HEK293T (cell line): Measurements from ENCODE around the gene PLEKHA7.

Source experiments
- CTCF ChIA-PET: fragments of 350-600 bp; formaldehyde crosslinking; extraction: SDS; loops from one replicate; lab custom pipeline; 2021; ENCODE audit warnings: antibody characterized with exemption, inconsistent platforms; lab: Yijun Ruan, JAX
- POLR2A ChIA-PET: fragments of 350-600 bp; formaldehyde crosslinking; extraction: SDS; loops from one replicate; lab custom pipeline; 2020; ENCODE audit warnings: antibody characterized with exemption, inconsistent platforms; lab: Yijun Ruan, JAX
- DNase-seq: peaks from one replicate; pipeline ENCODE4 v3.0.0; 2012; ENCODE audit warnings: mixed read lengths; ENCODE audit errors: extremely low spot score
- ARNT ChIP-seq: fragments of 450-650 bp; IDR thresholded peaks from 2 replicates; pipeline ENCODE4 v1.6.1; 2017; ENCODE audit warnings: mild to moderate bottlenecking
- BHLHE40 ChIP-seq: fragments of 450-650 bp; IDR thresholded peaks from 2 replicates; pipeline ENCODE4 v1.6.1; 2016; ENCODE audit warnings: mild to moderate bottlenecking, moderate library complexity, borderline replicate concordance
- CTBP1 ChIP-seq: fragments of 450-650 bp; IDR thresholded peaks from 2 replicates; pipeline ENCODE4 v1.6.1; 2016; ENCODE audit warnings: borderline replicate concordance
- ELF4 ChIP-seq: fragments of 450-650 bp; IDR thresholded peaks from 2 replicates; pipeline ENCODE4 v1.6.1; 2017; ENCODE audit warnings: antibody characterized with exemption
- FOXA1 ChIP-seq: fragments of 450-650 bp; IDR thresholded peaks from 2 replicates; pipeline ENCODE4 v1.6.1; 2016; ENCODE audit warnings: mild to moderate bottlenecking
- FOXK2 ChIP-seq: fragments of 450-650 bp; IDR thresholded peaks from 2 replicates; pipeline ENCODE4 v1.6.1; 2016; ENCODE audit warnings: mild to moderate bottlenecking
- FOXM1 ChIP-seq: fragments of 450-650 bp; IDR thresholded peaks from 2 replicates; pipeline ENCODE4 v1.6.1; 2017; ENCODE audit warnings: mild to moderate bottlenecking, borderline replicate concordance
- HDGF ChIP-seq: fragments of 450-650 bp; IDR thresholded peaks from 2 replicates; pipeline ENCODE4 v1.6.1; 2017; ENCODE audit warnings: antibody characterized with exemption, borderline replicate concordance
- L3MBTL2 ChIP-seq: fragments of 450-650 bp; conservative IDR thresholded peaks from 2 replicates; pipeline ENCODE4 v1.6.1; 2016; ENCODE audit warnings: mild to moderate bottlenecking
- LEF1 ChIP-seq: fragments of 450-650 bp; IDR thresholded peaks from 2 replicates; pipeline ENCODE4 v1.6.1; 2017; ENCODE audit warnings: mild to moderate bottlenecking, borderline replicate concordance
- NFRKB ChIP-seq: fragments of 450-650 bp; IDR thresholded peaks from 2 replicates; pipeline ENCODE4 v1.6.1; 2016; ENCODE audit warnings: mild to moderate bottlenecking, moderate library complexity
- PKNOX1 ChIP-seq: fragments of 450-650 bp; IDR thresholded peaks from 2 replicates; pipeline ENCODE4 v1.6.1; 2016
- SP1 ChIP-seq: fragments of 450-650 bp; IDR thresholded peaks from 2 replicates; pipeline ENCODE4 v1.6.1; 2017
- SUZ12 ChIP-seq: fragments of 450-650 bp; IDR thresholded peaks from 2 replicates; pipeline ENCODE4 v1.6.1; 2016; ENCODE audit warnings: mild to moderate bottlenecking
- TARDBP ChIP-seq: fragments of 450-650 bp; IDR thresholded peaks from 2 replicates; pipeline ENCODE4 v1.6.1; 2016
- ZNF384 ChIP-seq: fragments of 450-650 bp; IDR thresholded peaks from 2 replicates; pipeline ENCODE4 v1.6.1; 2016

The PLEKHA7 gene

GRCh38 chr11:16759857-16760508, 254.2 kb downstream of the PLEKHA7 start:
- no peak for DNase-seq
- ChIA-PET POLR2A (no interaction called here), CTCF (no interaction called here)
- no peak for TF ChIP-seq BHLHE40
- no peak for TF ChIP-seq CTBP1
- no peak for TF ChIP-seq ZNF384
- no peak for TF ChIP-seq FOXK2
- TF ChIP-seq ARNT = no peak
- TF ChIP-seq ELF4 = no peak
- TF ChIP-seq PKNOX1 = no peak
- no peak for TF ChIP-seq FOXA1
- no peak for TF ChIP-seq FOXM1
- no peak for TF ChIP-seq SP1
- TF ChIP-seq LEF1 = no peak
- no peak for TF ChIP-seq NFRKB
- TF ChIP-seq L3MBTL2 = no peak
- TF ChIP-seq TARDBP = no peak

GRCh38 chr11:16758382-16759024, 255.7 kb downstream of the PLEKHA7 start:
- DNase-seq = no peak
- CTCF ChIA-PET = interaction anchor here (0.5 kb wide), 1 partner anchor 510 kb away, joined by 3 read pairs; no protein-coding TSS in a partner anchor
- TF ChIP-seq ARNT (no peak), BHLHE40 (no peak), CTBP1 (no peak), SUZ12 (no peak), NFRKB (no peak), HDGF (no peak), ZNF384 (no peak), FOXK2 (no peak), FOXM1 (no peak), SP1 (no peak), TARDBP (no peak), FOXA1 (no peak), PKNOX1 (no peak), LEF1 (no peak)
- POLR2A ChIA-PET = no interaction called here

- ChIA-PET POLR2A (interaction anchor here (1.1 kb wide), 1 partner anchor 12 kb away, joined by 4 read pairs; the partner anchor contains the start of gene C11orf58), CTCF (no interaction called here)
- TF ChIP-seq PKNOX1 (no peak), LEF1 (no peak), SP1 (no peak), FOXK2 (no peak), HDGF (no peak)
- no peak for DNase-seq
Measured at GRCh38 chr11:16750417-16750816, 263.8 kb downstream of the PLEKHA7 start.

GRCh38 chr11:16749666-16750065, 264.5 kb downstream of the PLEKHA7 start:
- CTCF ChIA-PET = no interaction called here
- no peak for DNase-seq
- POLR2A ChIA-PET = interaction anchor here (1.1 kb wide), 1 partner anchor 11 kb away, joined by 4 read pairs; the partner anchor contains the start of gene C11orf58
- TF ChIP-seq TARDBP = no peak
- TF ChIP-seq FOXA1 = no peak
- TF ChIP-seq BHLHE40 = no peak
- TF ChIP-seq PKNOX1 = no peak
- TF ChIP-seq FOXM1 = no peak
- no peak for TF ChIP-seq FOXK2
- TF ChIP-seq SUZ12 = no peak
- TF ChIP-seq SP1 = no peak
- TF ChIP-seq NFRKB = no peak
- TF ChIP-seq HDGF = no peak
- no peak for TF ChIP-seq ARNT
- TF ChIP-seq L3MBTL2 = no peak
- TF ChIP-seq ELF4 = no peak
- no peak for TF ChIP-seq ZNF384
- TF ChIP-seq LEF1 = no peak

- ChIA-PET POLR2A (no interaction called here), CTCF (no interaction called here)
- no peak for DNase-seq
- TF ChIP-seq ARNT (no peak), NFRKB (no peak), BHLHE40 (no peak), FOXA1 (no peak), LEF1 (no peak), SP1 (no peak), PKNOX1 (no peak), ELF4 (no peak), FOXK2 (no peak), HDGF (no peak), CTBP1 (no peak), TARDBP (no peak), ZNF384 (no peak), L3MBTL2 (no peak), FOXM1 (no peak), SUZ12 (no peak)
Measured at GRCh38 chr11:16749092-16749491, 265.1 kb downstream of the PLEKHA7 start.
